Retinal pigment epithelial cell (primary cell): ENCODE data around the gene CMIP.
"Not testable (repeated sequence)": the region's sequence is repeated elsewhere in the genome, so short reads cannot be mapped to it uniquely, and the experiment has no call there.

Experiments
- DNase-seq: peaks from one replicate; pipeline ENCODE4 v3.0.0-alpha.2; 2010; ENCODE audit warnings: low read depth
- H3K4me3 ChIP-seq: 2 replicates; pipeline ENCODE4 v1.5.1; 2011; ENCODE audit warnings: mild to moderate bottlenecking, low read length, control low read depth, moderate library complexity
- CTCF ChIP-seq: conservative IDR thresholded peaks from 2 replicates; pipeline ENCODE4 v1.5.1; 2011; ENCODE audit warnings: low read depth, low read length, control low read depth, inconsistent platforms

CMIP gene

GRCh38 chr16:81403208-81403600 lies 41.4 kb upstream of the CMIP start:
- no peak overlapping the region for H3K4me3 ChIP-seq

DNA sequence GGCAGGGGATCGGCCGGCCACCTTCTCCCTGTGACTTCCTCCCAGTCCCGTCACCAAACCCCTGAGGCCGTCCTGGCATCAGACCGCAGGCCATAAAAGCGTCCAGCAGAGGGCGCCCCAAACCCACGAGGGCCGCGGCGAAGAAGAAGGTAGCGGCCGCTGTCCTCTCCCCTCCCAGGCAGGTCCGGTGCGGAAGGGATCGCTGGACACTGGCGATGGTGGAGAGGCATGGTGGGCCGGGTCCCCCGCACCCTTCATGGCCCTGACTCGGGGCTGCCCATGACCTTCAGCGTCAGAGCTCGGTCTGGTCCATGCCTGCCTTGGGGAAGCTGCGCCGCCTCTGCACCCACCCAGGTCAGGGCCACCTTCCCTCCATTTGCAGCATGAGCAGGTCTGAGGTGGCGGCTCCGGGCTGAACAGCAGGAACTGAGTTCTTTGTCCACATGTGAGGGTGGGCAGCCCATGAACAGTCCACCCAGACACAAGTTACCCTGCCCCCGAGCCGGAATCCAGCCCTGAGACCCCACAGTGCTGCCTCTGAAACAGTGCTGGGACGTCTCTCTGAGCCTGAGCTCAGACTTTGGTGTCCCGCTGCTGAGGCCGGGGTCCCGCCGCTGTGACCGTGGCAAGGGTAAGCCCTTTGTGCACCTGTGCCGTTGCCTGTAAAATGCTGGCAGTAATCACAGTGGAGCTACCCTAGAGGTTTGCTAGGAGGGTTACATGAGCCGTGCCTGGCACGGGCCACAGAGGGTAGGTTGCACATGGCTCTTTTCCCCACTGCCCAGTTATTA lies 40.8 kb upstream of the CMIP start:
- TF ChIP-seq CTCF = peak; percentile 86
- H3K4me3 ChIP-seq = peak overlapping the region; percentile 43
- no peak for DNase-seq

More at GRCh38 chr16:81403208-81403600, 41.4 kb upstream of the CMIP start:
- DNase-seq = no peak
- no peak for TF ChIP-seq CTCF

DNA sequence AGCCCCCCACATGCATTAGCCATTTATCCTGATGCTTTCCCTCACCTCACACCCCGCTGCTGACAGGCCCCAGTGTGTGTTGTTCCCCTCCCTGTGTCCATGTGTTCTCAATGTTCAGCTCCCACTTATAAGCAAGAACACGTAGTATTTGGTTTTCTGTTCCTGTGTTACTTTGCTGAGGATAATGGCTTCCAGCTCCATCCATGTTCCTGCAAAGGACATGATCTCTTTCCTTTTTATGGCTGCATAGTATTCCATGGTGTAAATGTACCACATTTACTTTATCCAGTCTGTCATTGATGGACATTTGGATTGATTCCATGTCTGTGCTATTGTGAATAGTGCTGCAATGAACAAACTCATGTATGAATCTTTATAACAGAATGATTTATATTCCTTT lies 39.6 kb upstream of the CMIP start:
- DNase-seq, H3K4me3 ChIP-seq: not testable (repeated sequence)

DNA sequence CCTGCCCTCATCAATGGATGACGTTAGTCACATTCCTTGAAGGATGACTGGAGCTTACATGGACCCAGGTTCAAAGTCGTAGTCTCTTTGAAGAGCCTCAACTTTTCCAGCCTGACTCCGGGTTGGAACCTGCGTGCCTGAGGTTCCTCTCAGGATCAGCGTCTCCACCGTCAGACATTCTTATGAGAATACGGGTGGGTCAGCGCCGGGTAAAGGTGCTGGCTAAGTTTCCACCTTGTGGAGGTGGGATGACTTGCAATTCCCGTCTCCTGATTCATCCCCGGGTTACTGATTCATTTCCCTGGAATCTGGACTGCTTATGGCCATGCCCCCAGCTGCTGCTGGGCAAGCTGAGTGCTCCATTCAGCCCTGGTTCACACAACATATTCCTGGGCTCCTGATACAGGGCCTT lies 38.9 kb upstream of the CMIP start:
- TF ChIP-seq CTCF = peak; percentile 38
- no peak overlapping the region for H3K4me3 ChIP-seq
- peak; percentile 96 for DNase-seq

DNA sequence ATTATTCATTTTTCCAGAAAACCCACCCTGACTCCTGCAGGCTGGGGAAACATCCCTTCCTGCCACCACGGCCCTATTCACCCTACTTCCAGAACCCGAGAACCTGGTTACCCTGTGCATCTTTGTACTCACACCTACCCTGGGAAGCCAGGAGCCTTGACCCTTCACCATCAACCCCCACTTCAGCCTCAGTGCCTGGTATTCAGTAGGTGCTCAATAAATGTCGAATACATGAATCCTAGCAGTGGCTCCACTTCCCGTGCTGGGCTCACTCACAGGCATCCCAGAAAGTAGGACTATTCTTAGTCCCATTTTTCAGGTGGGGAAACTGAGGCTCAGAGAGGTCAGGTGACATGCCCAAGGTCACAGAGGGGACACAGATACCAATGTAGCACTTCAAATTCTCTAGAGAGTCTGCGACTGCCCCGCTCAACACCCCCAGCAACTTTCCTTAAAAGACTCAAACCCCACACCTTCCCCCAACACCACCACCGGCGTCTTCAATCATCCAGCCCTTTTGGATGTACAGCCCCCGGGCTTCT lies 36.1 kb upstream of the CMIP start:
- no peak overlapping the region for H3K4me3 ChIP-seq
- no peak for TF ChIP-seq CTCF
- DNase-seq = no peak

GRCh38 chr16:81409016-81409556 lies 35.5 kb upstream of the CMIP start:
- DNase-seq = no peak
- no peak for TF ChIP-seq CTCF

GRCh38 chr16:81410643-81411293 lies 33.8 kb upstream of the CMIP start:
- TF ChIP-seq CTCF = no peak
- no peak overlapping the region for H3K4me3 ChIP-seq
- DNase-seq = no peak

More at GRCh38 chr16:81409016-81409556, 35.5 kb upstream of the CMIP start:
- no peak overlapping the region for H3K4me3 ChIP-seq
